IMR-90 (cell line): ENCODE measurements around the gene KLF18. TPM values are rescaled to one million over a fixed set of nuclear protein-coding genes. Genes with fewer than 3 reads are reported as not detected.

Experiments
- ATAC-seq: fragments of 200-7000 bp; cut with Tn5 transposase; 2 replicates; pipeline ENCODE4 v1.9.1; 2020; ENCODE audit warnings: low read depth, mild to moderate bottlenecking, moderate library complexity
- BruUV-seq: library from RNA; stranded (reverse); fragments of 400-500 nt; replicated peaks from 2 replicates; lab custom pipeline; 2021; lab: Mats Ljungman, UMichigan
- CTCF ChIA-PET: fragments of 300-600 bp; formaldehyde crosslinking; extraction: SDS; loops from one replicate; lab custom pipeline; 2021; ENCODE audit warnings: antibody characterized with exemption; lab: Yijun Ruan, JAX
- POLR2A ChIA-PET: fragments of 300-600 bp; sonication (Branson Sonifier 250); formaldehyde crosslinking; loops from one replicate; lab custom pipeline; 2022; ENCODE audit warnings: antibody characterized with exemption; ENCODE audit not compliant: unreplicated experiment; lab: Charles Lee
- DNase-seq: peaks from one replicate; pipeline ENCODE4 v3.0.0; 2013
- H2AFZ ChIP-seq: replicated peaks from 2 replicates; pipeline ENCODE3; 2013; ENCODE audit warnings: low read length, mild to moderate bottlenecking; ENCODE audit not compliant: poor library complexity
- H2AK5ac ChIP-seq: 2 replicates; pipeline ENCODE4 v1.6.1; 2013; ENCODE audit warnings: low read depth, low read length, inconsistent platforms
- H2AK9ac ChIP-seq: replicated peaks from 2 replicates; pipeline ENCODE3; 2013; ENCODE audit warnings: mild to moderate bottlenecking, low read depth, low read length, moderate library complexity; ENCODE audit not compliant: poor library complexity
- H2BK120ac ChIP-seq: 2 replicates; pipeline ENCODE4 v1.6.1; 2013; ENCODE audit warnings: low read depth, low read length, inconsistent platforms
- H2BK15ac ChIP-seq: 3 replicates; pipeline ENCODE4 v1.6.1; 2013; ENCODE audit warnings: low read depth, low read length, inconsistent platforms
- H2BK20ac ChIP-seq: 2 replicates; pipeline ENCODE4 v1.6.1; 2013; ENCODE audit warnings: low read depth, mild to moderate bottlenecking, inconsistent platforms, low read length, moderate library complexity
- H2BK5ac ChIP-seq: 2 replicates; pipeline ENCODE4 v1.6.1; 2013; ENCODE audit warnings: mild to moderate bottlenecking, low read depth, low read length, inconsistent platforms; ENCODE audit not compliant: poor library complexity, severe bottlenecking
- H3K14ac ChIP-seq: replicated peaks from 2 replicates; pipeline ENCODE4 v1.6.1; 2013; ENCODE audit warnings: low read depth, low read length, inconsistent platforms
- H3K18ac ChIP-seq: 2 replicates; pipeline ENCODE4 v1.6.1; 2013; ENCODE audit warnings: low read depth, low read length, control low read depth
- H3K23ac ChIP-seq: 2 replicates; pipeline ENCODE4 v1.6.1; 2013; ENCODE audit warnings: low read depth, low read length, inconsistent platforms
- H3K27ac ChIP-seq: 2 replicates; pipeline ENCODE4 v1.5.1; 2013; ENCODE audit warnings: mild to moderate bottlenecking, control low read depth, low read length; ENCODE audit not compliant: insufficient read depth
- H3K27me3 ChIP-seq: 2 replicates; pipeline ENCODE4 v1.6.1; 2013; ENCODE audit warnings: low read length; ENCODE audit not compliant: control insufficient read depth, insufficient read depth
- H3K36me3 ChIP-seq: 2 replicates; pipeline ENCODE4 v1.6.1; 2013; ENCODE audit warnings: low read length, mixed read lengths; ENCODE audit not compliant: control insufficient read depth, insufficient read depth
- H3K4ac ChIP-seq: 2 replicates; pipeline ENCODE4 v1.6.1; 2013; ENCODE audit warnings: low read depth, low read length, inconsistent platforms
- H3K4me1 ChIP-seq: 2 replicates; pipeline ENCODE4 v1.6.1; 2013; ENCODE audit warnings: low read length, mixed read lengths; ENCODE audit not compliant: control insufficient read depth, insufficient read depth
- H3K4me2 ChIP-seq: 2 replicates; pipeline ENCODE4 v1.6.1; 2013; ENCODE audit warnings: low read depth, mild to moderate bottlenecking, control low read depth, low read length, moderate library complexity
- H3K4me3 ChIP-seq: 2 replicates; pipeline ENCODE4 v1.5.1; 2013; ENCODE audit warnings: low read depth, mild to moderate bottlenecking, control low read depth, low read length, moderate library complexity; ENCODE audit not compliant: insufficient read depth
- H3K56ac ChIP-seq: 2 replicates; pipeline ENCODE4 v1.6.1; 2013; ENCODE audit warnings: low read length, inconsistent platforms; ENCODE audit not compliant: insufficient read depth; ENCODE audit errors: extremely low read depth
- H3K79me1 ChIP-seq, 2 experiments: 2 replicates each; pipeline ENCODE4 v1.6.1; 2013; ENCODE audit warnings: low read length in 2 of 2, inconsistent platforms in 1 of 2, low read depth in 1 of 2
- H3K9ac ChIP-seq: 2 replicates; pipeline ENCODE4 v1.6.1; 2013; ENCODE audit warnings: low read depth, low read length, control low read depth
- H3K9me1 ChIP-seq: 2 replicates; pipeline ENCODE4 v1.6.1; 2013; ENCODE audit warnings: low read length, inconsistent platforms; ENCODE audit not compliant: insufficient read depth
- H3K9me3 ChIP-seq: 2 replicates; pipeline ENCODE4 v1.6.1; 2013; ENCODE audit warnings: low read length; ENCODE audit not compliant: control insufficient read depth, insufficient read depth
- H4K20me1 ChIP-seq: 2 replicates; pipeline ENCODE4 v1.6.1; 2013; ENCODE audit warnings: low read length, inconsistent platforms; ENCODE audit not compliant: insufficient read depth
- H4K5ac ChIP-seq: 2 replicates; pipeline ENCODE4 v1.6.1; 2013; ENCODE audit warnings: mild to moderate bottlenecking, low read depth, low read length, control low read depth
- H4K8ac ChIP-seq, 2 experiments: 2 replicates each; pipeline ENCODE4 v1.6.1; 2013; ENCODE audit warnings: low read depth in 2 of 2, low read length in 2 of 2, control low read depth in 1 of 2, inconsistent platforms in 1 of 2
- H4K91ac ChIP-seq: 2 replicates; pipeline ENCODE4 v1.6.1; 2013; ENCODE audit warnings: low read depth, low read length, inconsistent platforms; ENCODE audit not compliant: insufficient read depth
- BHLHE40 ChIP-seq: fragments of 150-350 bp; IDR thresholded peaks from 2 replicates; pipeline ENCODE4 v1.6.1; 2016; ENCODE audit warnings: mild to moderate bottlenecking, low read depth, low read length
- CEBPB ChIP-seq: IDR thresholded peaks from 2 replicates; pipeline ENCODE4 v1.6.1; 2012; ENCODE audit warnings: low read depth, low read length, improper control_type of control experiment
- CHD1 ChIP-seq: IDR thresholded peaks from 2 replicates; pipeline ENCODE4 v1.6.1; 2012; ENCODE audit warnings: low read depth, low read length, improper control_type of control experiment
- FOS ChIP-seq: fragments of 150-350 bp; IDR thresholded peaks from 2 replicates; pipeline ENCODE4 v1.6.1; 2016; ENCODE audit warnings: low read depth, low read length
- MAFK ChIP-seq: IDR thresholded peaks from 2 replicates; pipeline ENCODE4 v1.6.1; 2012; ENCODE audit warnings: low read depth, low read length, improper control_type of control experiment
- MAZ ChIP-seq: IDR thresholded peaks from 2 replicates; pipeline ENCODE4 v1.6.1; 2012; ENCODE audit warnings: low read depth, mild to moderate bottlenecking, low read length, improper control_type of control experiment, moderate library complexity, borderline replicate concordance
- MXI1 ChIP-seq: IDR thresholded peaks from 2 replicates; pipeline ENCODE4 v1.6.1; 2012; ENCODE audit warnings: low read depth, mild to moderate bottlenecking, low read length, moderate library complexity, borderline replicate concordance
- NFE2L2 ChIP-seq: fragments of 150-350 bp; IDR thresholded peaks from 2 replicates; pipeline ENCODE4 v1.6.1; 2016; ENCODE audit warnings: low read depth, mild to moderate bottlenecking, low read length
- POLR2A ChIP-seq: IDR thresholded peaks from 2 replicates; pipeline ENCODE4 v1.6.1; 2012; ENCODE audit warnings: mild to moderate bottlenecking, low read depth, low read length
- RAD21 ChIP-seq: IDR thresholded peaks from 2 replicates; pipeline ENCODE4 v1.6.1; 2012; ENCODE audit warnings: low read length, improper control_type of control experiment
- RCOR1 ChIP-seq: IDR thresholded peaks from 2 replicates; pipeline ENCODE4 v1.6.1; 2012; ENCODE audit warnings: mild to moderate bottlenecking, low read length, improper control_type of control experiment; ENCODE audit not compliant: insufficient replicate concordance
- RFX5 ChIP-seq: IDR thresholded peaks from 2 replicates; pipeline ENCODE4 v1.8.0; 2012; ENCODE audit warnings: low read depth, mild to moderate bottlenecking, low read length, moderate library complexity
- SMC3 ChIP-seq: fragments of 150-350 bp; IDR thresholded peaks from 2 replicates; pipeline ENCODE4 v1.6.1; 2016; ENCODE audit warnings: low read depth, mild to moderate bottlenecking, antibody characterized with exemption, low read length, moderate library complexity
- WGBS, 2 experiments: methylation state at CpG; one replicate each; pipeline versions ENCODE4 v1.1.5 to v1.1.7; 2013; ENCODE audit warnings: missing lambda C conversion rate in 2 of 2; ENCODE audit not compliant: insufficient read length in 1 of 2; ENCODE audit errors: extremely low coverage in 2 of 2; 5-methylcytosine and 5-hydroxymethylcytosine counted together
- dilution Hi-C: fragments of 300-500 bp; cut with HindIII; formaldehyde crosslinking; loops from one replicate; pipeline ENCODE4 v1.14.3; 2018; ENCODE audit warnings: low sequenced_read_pairs; ENCODE audit not compliant: unreplicated experiment
- in situ Hi-C: fragments of 300-500 bp; cut with MboI; formaldehyde crosslinking; loops from 3 replicates; pipeline ENCODE4 v1.14.3; 2019; ENCODE audit warnings: low sequenced_read_pairs, inconsistent platforms, mixed read lengths
- intact Hi-C: fragments of 100-400 bp; cut with micrococcal nuclease; formaldehyde crosslinking; loops from 2 replicates; pipeline ENCODE4 v1.10.0; 2022
- polyA plus RNA-seq, 3 experiments: library from polyadenylated mRNA; depleted of rRNA; stranded (reverse); fragments of >200 nt; gene quantifications; 2 replicates each; pipeline ENCODE4 v1.2.3, GENCODE V29; 2012; ENCODE audit warnings: low replicate concordance in 1 of 3
- total RNA-seq: library from RNA; depleted of rRNA; stranded (reverse); fragments of >200 nt; gene quantifications from 2 replicates; pipeline ENCODE4 v1.2.3, GENCODE V29; 2012
- TF ChIP-seq, protein P1 (sequence below): fragments of 150-350 bp; IDR thresholded peaks from 2 replicates; pipeline ENCODE4 v1.6.1; 2016; ENCODE audit warnings: low read depth, mild to moderate bottlenecking, low read length, moderate library complexity, borderline replicate concordance
- TF ChIP-seq, protein P2 (sequence below): conservative IDR thresholded peaks from 2 replicates; pipeline ENCODE4 v1.5.1; 2012; ENCODE audit warnings: mild to moderate bottlenecking, low read depth, low read length, improper control_type of control experiment

The KLF18 gene
- total and polyA plus RNA-seq, 2 of the 4 experiments (the other 2 are of a cell fraction), result not detected

DNA sequence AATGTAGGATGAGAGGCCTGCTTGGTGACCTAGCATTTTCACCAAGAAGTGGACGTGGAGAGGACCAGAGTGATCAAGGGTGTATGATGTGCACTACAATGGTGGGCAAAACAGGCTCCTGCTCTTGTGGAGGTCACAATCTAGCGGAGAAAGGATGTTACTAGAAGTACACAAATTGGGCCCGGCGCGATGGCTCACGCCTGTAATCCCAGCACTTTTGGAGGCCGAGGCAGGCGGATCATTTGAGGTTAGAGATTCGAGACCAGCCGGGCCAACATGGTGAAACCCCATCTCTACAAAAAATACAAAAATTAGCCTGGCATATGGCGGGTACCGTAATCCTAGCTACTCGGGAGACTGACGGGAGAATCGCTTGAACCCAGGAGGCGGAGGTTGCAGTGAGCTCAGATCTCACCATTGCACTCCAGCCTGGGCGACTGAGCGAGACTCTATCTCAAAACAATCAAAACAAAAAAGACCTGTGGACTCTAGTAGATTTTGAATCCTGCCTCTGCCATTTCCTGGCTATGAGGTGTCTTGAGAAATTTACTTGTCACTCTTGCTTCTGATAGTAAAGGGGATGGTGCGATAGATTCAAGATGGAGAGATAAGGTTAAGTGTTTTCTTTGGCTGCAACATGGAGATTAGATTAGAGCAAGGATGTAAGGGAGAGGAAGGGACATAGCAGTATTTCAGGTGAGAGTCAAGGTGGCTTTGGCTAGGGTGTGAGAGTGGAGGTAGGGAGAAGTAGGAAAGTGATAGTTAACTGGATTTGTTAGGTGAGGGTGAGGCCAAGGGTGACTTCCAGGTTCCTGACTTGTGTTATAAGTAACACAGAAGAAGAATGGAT, 7.1 kb downstream of the KLF18 start:
- BruUV-seq, result no TSS peak
- TF ChIP-seq MXI1 (no peak), MAZ (no peak), CHD1 (no peak), RCOR1 (no peak), FOS (no peak), RFX5 (no peak), RAD21 (no peak), CEBPB (no peak), POLR2A (no peak), NFE2L2 (no peak), SMC3 (no peak), BHLHE40 (no peak), MAFK (no peak)
- TF ChIP-seq, protein P1, sequence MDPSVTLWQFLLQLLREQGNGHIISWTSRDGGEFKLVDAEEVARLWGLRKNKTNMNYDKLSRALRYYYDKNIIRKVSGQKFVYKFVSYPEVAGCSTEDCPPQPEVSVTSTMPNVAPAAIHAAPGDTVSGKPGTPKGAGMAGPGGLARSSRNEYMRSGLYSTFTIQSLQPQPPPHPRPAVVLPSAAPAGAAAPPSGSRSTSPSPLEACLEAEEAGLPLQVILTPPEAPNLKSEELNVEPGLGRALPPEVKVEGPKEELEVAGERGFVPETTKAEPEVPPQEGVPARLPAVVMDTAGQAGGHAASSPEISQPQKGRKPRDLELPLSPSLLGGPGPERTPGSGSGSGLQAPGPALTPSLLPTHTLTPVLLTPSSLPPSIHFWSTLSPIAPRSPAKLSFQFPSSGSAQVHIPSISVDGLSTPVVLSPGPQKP, result no peak
- TF ChIP-seq, protein P2, sequence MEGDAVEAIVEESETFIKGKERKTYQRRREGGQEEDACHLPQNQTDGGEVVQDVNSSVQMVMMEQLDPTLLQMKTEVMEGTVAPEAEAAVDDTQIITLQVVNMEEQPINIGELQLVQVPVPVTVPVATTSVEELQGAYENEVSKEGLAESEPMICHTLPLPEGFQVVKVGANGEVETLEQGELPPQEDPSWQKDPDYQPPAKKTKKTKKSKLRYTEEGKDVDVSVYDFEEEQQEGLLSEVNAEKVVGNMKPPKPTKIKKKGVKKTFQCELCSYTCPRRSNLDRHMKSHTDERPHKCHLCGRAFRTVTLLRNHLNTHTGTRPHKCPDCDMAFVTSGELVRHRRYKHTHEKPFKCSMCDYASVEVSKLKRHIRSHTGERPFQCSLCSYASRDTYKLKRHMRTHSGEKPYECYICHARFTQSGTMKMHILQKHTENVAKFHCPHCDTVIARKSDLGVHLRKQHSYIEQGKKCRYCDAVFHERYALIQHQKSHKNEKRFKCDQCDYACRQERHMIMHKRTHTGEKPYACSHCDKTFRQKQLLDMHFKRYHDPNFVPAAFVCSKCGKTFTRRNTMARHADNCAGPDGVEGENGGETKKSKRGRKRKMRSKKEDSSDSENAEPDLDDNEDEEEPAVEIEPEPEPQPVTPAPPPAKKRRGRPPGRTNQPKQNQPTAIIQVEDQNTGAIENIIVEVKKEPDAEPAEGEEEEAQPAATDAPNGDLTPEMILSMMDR, result no peak

More for the DNA sequence above, 7.1 kb downstream of the KLF18 start:
- no peaks in the 10 kb centered on the region for H3K9me3 ChIP-seq
- dilution Hi-C loops (no loop called here), intact Hi-C loops (no loop called here), in situ Hi-C loops (no loop called here)
- no peaks in the 10 kb centered on the region for H3K79me1 ChIP-seq
- no peaks in the 10 kb centered on the region for H3K4me1 ChIP-seq
- H3K27ac ChIP-seq, result no peak overlapping the region
- no peak overlapping the region for H2AFZ ChIP-seq
- H2BK15ac ChIP-seq, result no peak overlapping the region
- no peak overlapping the region for H2BK20ac ChIP-seq
- peaks cover 15% of the 10 kb centered on the region for H3K27me3 ChIP-seq
- H4K91ac ChIP-seq, result no peak overlapping the region
- H3K4me3 ChIP-seq, result no peak overlapping the region
- no peak overlapping the region for H3K4ac ChIP-seq
- H3K14ac ChIP-seq, result no peak overlapping the region
- no peak overlapping the region for H3K56ac ChIP-seq
- no peaks in the 10 kb centered on the region for H4K20me1 ChIP-seq
- POLR2A ChIA-PET, result no interaction called here
- H3K23ac ChIP-seq, result no peak overlapping the region
- no peak overlapping the region for H4K8ac ChIP-seq
- DNase-seq, result no peak
- CTCF ChIA-PET, result no interaction called here
- H2AK5ac ChIP-seq, result no peak overlapping the region
- no peak for ATAC-seq
- WGBS, 2 experiments, result 75% methylated on average over 12 of the region's 19 CpGs; no CpG with 5 or more reads in 1 of the 2 experiments
- no peak overlapping the region for H3K9ac ChIP-seq
- H4K5ac ChIP-seq, result no peak overlapping the region
- H3K18ac ChIP-seq, result no peak overlapping the region
- H3K36me3 ChIP-seq, result no peaks in the 10 kb centered on the region
- no peak overlapping the region for H2BK120ac ChIP-seq
- H3K9me1 ChIP-seq, result no peaks in the 10 kb centered on the region
- H2BK5ac ChIP-seq, result no peak overlapping the region
- no peak overlapping the region for H3K4me2 ChIP-seq
- no peak overlapping the region for H2AK9ac ChIP-seq
